Measurements from ENCODE around the gene FOXP1. TPM values are rescaled to one million over a fixed set of nuclear protein-coding genes. Genes with fewer than 3 reads are reported as not detected.

FOXP1 gene
- total RNA-seq, 4 donors from 2014 or later, result 13.2 to 46.6 (median 29.2) TPM

DNA sequence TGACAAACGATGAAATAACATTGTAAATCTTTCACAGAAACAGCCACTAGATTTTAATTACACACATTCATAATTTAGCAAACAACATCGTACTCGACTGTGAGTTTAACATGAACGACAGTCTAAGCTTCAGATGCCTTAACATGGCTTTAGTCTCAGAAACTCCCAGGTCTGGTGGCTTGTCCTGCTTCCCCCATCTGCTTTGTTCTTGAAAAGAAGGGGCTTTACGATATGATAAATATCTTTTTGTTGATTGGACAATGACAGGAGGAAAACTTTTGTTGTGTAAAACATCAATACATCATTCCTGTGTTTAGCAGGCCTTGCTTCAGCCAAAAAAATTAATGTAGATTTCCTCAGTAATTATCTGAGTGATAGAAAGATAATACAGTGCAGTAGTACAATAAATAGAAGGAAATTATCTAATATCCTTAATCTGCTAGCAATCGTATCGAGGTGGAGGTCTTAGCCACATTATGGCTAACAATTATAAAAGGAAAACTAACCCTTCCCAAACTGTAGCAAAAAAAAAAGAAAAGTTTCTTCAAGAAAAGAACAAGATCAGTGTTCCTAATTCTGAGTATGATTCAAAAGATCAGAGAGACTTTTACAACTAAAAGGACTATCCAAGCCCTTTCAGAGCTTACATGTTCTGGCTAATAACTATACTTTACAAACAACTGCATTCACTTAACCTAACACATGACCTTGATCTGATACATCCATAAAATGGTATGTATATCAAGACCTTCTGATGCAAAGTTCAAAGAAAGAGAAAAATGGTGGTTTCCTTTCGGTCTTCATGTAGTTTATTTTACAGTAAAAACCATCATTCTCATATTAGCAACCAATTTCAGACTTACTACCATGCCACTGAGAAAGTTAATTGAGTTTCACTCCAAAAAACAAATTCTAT, 535.7 kb downstream of the FOXP1 start:
- no peak for ATAC-seq
- intact Hi-C loops (cut with DNase I; ENCODE audit: low total_unique reads), result no loop called here
- Histone ChIP-seq H3K4me3 (no peak overlapping the region), H3K27me3 (no peaks in the 10 kb centered on the region), H3K36me3 (peaks cover 0 to 27% of the 10 kb centered on the region in 2 donors), H3K27ac (peak overlapping the region; percentile 15 to 70 (median 49)), H3K4me1 (peaks cover 41 to 56% of the 10 kb centered on the region in 2 donors), H3K9me3 (no peaks in the 10 kb centered on the region)
- in situ Hi-C loops (cut with MboI; ENCODE audit: low sequenced_read_pairs in 4 of 4), result no loop called here
- no peak for DNase-seq
- TF ChIP-seq, protein P1, sequence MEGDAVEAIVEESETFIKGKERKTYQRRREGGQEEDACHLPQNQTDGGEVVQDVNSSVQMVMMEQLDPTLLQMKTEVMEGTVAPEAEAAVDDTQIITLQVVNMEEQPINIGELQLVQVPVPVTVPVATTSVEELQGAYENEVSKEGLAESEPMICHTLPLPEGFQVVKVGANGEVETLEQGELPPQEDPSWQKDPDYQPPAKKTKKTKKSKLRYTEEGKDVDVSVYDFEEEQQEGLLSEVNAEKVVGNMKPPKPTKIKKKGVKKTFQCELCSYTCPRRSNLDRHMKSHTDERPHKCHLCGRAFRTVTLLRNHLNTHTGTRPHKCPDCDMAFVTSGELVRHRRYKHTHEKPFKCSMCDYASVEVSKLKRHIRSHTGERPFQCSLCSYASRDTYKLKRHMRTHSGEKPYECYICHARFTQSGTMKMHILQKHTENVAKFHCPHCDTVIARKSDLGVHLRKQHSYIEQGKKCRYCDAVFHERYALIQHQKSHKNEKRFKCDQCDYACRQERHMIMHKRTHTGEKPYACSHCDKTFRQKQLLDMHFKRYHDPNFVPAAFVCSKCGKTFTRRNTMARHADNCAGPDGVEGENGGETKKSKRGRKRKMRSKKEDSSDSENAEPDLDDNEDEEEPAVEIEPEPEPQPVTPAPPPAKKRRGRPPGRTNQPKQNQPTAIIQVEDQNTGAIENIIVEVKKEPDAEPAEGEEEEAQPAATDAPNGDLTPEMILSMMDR (IDR thresholded peaks at IDR 0.05 in 4 of 5, conservative IDR thresholded peaks at IDR 0.05 in 1 of 5), result no peak
- no peak for TF ChIP-seq POLR2A (IDR thresholded peaks at IDR 0.05)

DNA sequence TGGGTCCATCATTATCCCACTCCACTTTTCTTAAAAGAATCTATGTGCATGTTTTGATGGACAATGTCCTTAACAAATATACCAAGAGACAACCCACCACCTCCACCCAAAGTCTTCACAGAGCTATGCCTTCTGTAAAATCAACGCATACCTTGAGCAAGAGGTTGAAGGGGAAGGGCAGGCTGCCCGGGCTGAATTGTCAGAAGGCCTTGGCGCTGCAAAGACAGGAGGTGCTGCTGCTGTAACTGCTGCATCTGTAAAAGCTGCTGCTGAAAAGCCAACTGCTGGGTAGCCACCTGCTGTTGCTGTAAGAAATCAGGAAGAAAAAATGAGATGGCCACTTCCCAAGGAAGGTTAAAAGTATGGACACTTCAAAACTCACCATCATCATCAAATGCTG, 536.7 kb downstream of the FOXP1 start:
- intact Hi-C loops (cut with DNase I; ENCODE audit: low total_unique reads) (no loop called here), in situ Hi-C loops (cut with MboI; ENCODE audit: low sequenced_read_pairs in 4 of 4) (no loop called here)
- peaks cover 0 to 23% of the 10 kb centered on the region in 2 donors for H3K36me3 ChIP-seq
- DNase-seq (no peak), ATAC-seq (no peak)
- H3K27me3 ChIP-seq, result no peaks in the 10 kb centered on the region
- no peaks in the 10 kb centered on the region for H3K9me3 ChIP-seq
- H3K27ac ChIP-seq, result peak overlapping the region in 2 of 4 donors; percentile 15 to 70
- TF ChIP-seq, protein P1 (IDR thresholded peaks at IDR 0.05 in 4 of 5, conservative IDR thresholded peaks at IDR 0.05 in 1 of 5), result no peak
- no peak for TF ChIP-seq POLR2A (IDR thresholded peaks at IDR 0.05)
- H3K4me1 ChIP-seq, result peaks cover 38 to 46% of the 10 kb centered on the region in 2 donors
- no peak overlapping the region for H3K4me3 ChIP-seq

DNA sequence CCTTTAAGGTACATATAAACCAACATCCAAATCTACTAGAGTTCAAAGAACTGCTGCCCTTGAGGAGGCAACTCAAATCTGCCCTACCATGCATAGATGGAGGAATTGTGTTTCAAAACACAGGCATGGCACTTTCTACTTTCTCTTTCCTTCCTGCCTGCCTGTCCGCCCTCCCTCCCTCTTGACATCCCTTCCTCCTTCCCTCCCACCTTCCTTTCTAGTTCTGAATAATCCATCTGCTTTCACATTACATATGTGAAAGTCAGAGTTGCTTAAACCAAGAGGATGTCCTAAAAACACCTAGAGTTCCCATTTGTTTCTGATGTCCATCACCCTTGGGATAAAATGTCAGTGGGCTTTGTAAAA, 537.6 kb downstream of the FOXP1 start:
- Histone ChIP-seq H3K4me3 (no peak overlapping the region), H3K4me1 (peaks cover 32 to 37% of the 10 kb centered on the region in 2 donors), H3K27me3 (no peaks in the 10 kb centered on the region), H3K9me3 (no peaks in the 10 kb centered on the region), H3K27ac (peak overlapping the region in 1 of 4 donors; percentile 1), H3K36me3 (peaks cover 0 to 28% of the 10 kb centered on the region in 2 donors)
- DNase-seq, result no peak
- in situ Hi-C loops (cut with MboI; ENCODE audit: low sequenced_read_pairs in 4 of 4), result no loop called here
- no peak for ATAC-seq
- intact Hi-C loops (cut with DNase I; ENCODE audit: low total_unique reads), result no loop called here
- TF ChIP-seq, protein P1 (IDR thresholded peaks at IDR 0.05 in 4 of 5, conservative IDR thresholded peaks at IDR 0.05 in 1 of 5), result no peak
- TF ChIP-seq POLR2A (IDR thresholded peaks at IDR 0.05), result no peak

DNA sequence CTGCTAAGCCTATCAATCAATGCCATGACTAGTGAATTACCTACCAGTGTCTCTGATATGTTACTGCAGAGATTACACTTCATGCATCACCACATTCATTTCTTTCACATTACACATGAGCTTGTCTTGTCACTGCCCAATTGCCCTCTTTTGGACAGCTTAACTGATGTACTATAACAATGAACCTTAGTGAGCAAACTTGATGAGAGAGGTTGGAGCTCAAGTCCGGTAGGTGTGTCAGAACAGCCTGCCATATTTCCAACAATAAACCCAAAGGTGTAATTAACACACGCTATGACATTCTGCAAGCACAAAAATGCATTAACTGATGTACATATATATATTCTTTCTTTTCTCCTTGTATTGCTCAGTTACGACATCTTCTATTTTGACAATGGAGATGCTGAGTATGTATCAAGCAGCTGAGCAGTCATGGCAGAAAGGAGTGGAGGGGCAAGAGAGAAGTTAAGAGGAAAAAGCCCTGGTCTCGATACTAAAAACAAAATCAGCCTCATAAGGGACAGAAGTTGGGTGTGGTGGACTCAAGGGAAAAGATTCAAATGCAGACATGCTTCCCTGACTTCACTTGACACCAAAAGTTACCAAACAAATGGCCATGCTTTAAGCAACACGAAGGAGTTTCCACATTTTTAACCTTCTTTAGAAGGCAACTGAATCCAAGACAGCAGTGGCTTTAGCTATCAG, 538.2 kb downstream of the FOXP1 start:
- Histone ChIP-seq H3K9me3 (no peaks in the 10 kb centered on the region), H3K27me3 (no peaks in the 10 kb centered on the region), H3K4me3 (no peak overlapping the region), H3K4me1 (peaks cover 27 to 32% of the 10 kb centered on the region in 2 donors), H3K36me3 (peaks cover 0 to 33% of the 10 kb centered on the region in 2 donors), H3K27ac (peak overlapping the region in 1 of 4 donors; percentile 1)
- DNase-seq (no peak), ATAC-seq (no peak)
- TF ChIP-seq, protein P1 (IDR thresholded peaks at IDR 0.05 in 4 of 5, conservative IDR thresholded peaks at IDR 0.05 in 1 of 5), result no peak
- no peak for TF ChIP-seq POLR2A (IDR thresholded peaks at IDR 0.05)
- intact Hi-C loops (cut with DNase I; ENCODE audit: low total_unique reads), result no loop called here
- in situ Hi-C loops (cut with MboI; ENCODE audit: low sequenced_read_pairs in 4 of 4), result no loop called here
